Ishikawa (cell line): Measurements from ENCODE around the gene CARTPT.

Experiments used
- CEBPB ChIP-seq: IDR thresholded peaks from 2 replicates; pipeline ENCODE4 v1.6.1; 2012
- CREB1 ChIP-seq: IDR thresholded peaks from 2 replicates; pipeline ENCODE4 v1.6.1; 2012; ENCODE audit warnings: low read depth
- EGR1 ChIP-seq: IDR thresholded peaks from 2 replicates; pipeline ENCODE4 v1.6.1; 2012
- EP300 ChIP-seq: IDR thresholded peaks from 2 replicates; pipeline ENCODE4 v1.6.1; 2012; ENCODE audit warnings: borderline replicate concordance
- FOXM1 ChIP-seq: IDR thresholded peaks from 2 replicates; pipeline ENCODE4 v1.6.1; 2012; ENCODE audit warnings: low read depth, borderline replicate concordance
- MAX ChIP-seq: IDR thresholded peaks from 2 replicates; pipeline ENCODE4 v1.6.1; 2012
- NFIC ChIP-seq: IDR thresholded peaks from 2 replicates; pipeline ENCODE4 v1.6.1; 2012
- RAD21 ChIP-seq: IDR thresholded peaks from 2 replicates; pipeline ENCODE4 v1.6.1; 2012; ENCODE audit warnings: low read depth
- REST ChIP-seq: IDR thresholded peaks from 2 replicates; pipeline ENCODE4 v1.6.1; 2012; ENCODE audit warnings: low read depth, mild to moderate bottlenecking
- TAF1 ChIP-seq: IDR thresholded peaks from 2 replicates; pipeline ENCODE4 v1.6.1; 2012; ENCODE audit warnings: low read depth, mild to moderate bottlenecking
- TCF12 ChIP-seq: IDR thresholded peaks from 2 replicates; pipeline ENCODE4 v1.6.1; 2012; ENCODE audit warnings: low read depth
- TEAD4 ChIP-seq: IDR thresholded peaks from 2 replicates; pipeline ENCODE4 v1.6.1; 2012
- USF1 ChIP-seq: IDR thresholded peaks from 2 replicates; pipeline ENCODE4 v1.6.1; 2012
- YY1 ChIP-seq: IDR thresholded peaks from 2 replicates; pipeline ENCODE4 v1.6.1; 2012; ENCODE audit warnings: low read depth
- ZBTB7A ChIP-seq: IDR thresholded peaks from 2 replicates; pipeline ENCODE4 v1.6.1; 2012; ENCODE audit warnings: low read depth

Gene CARTPT

GRCh38 chr5:71727978-71728377 is 8.9 kb downstream of the CARTPT start:
- TF ChIP-seq TAF1: no peak
- TF ChIP-seq MAX: no peak
- TF ChIP-seq CREB1: no peak
- TF ChIP-seq NFIC: no peak
- no peak for TF ChIP-seq EGR1
- no peak for TF ChIP-seq YY1
- no peak for TF ChIP-seq FOXM1
- TF ChIP-seq RAD21: no peak
- no peak for TF ChIP-seq ZBTB7A
- TF ChIP-seq EP300: no peak
- TF ChIP-seq REST: no peak
- no peak for TF ChIP-seq USF1
- TF ChIP-seq CEBPB: no peak
- no peak for TF ChIP-seq TEAD4
- TF ChIP-seq TCF12: no peak

GRCh38 chr5:71731015-71731414 is 11.9 kb downstream of the CARTPT start:
- TF ChIP-seq NFIC: no peak
- no peak for TF ChIP-seq TEAD4
- no peak for TF ChIP-seq TCF12
- no peak for TF ChIP-seq REST
- TF ChIP-seq EGR1: no peak
- no peak for TF ChIP-seq CEBPB
- no peak for TF ChIP-seq FOXM1
- TF ChIP-seq USF1: no peak
- no peak for TF ChIP-seq MAX
- no peak for TF ChIP-seq RAD21

GRCh38 chr5:71732011-71732410 is 12.9 kb downstream of the CARTPT start:
- no peak for TF ChIP-seq ZBTB7A
- TF ChIP-seq EGR1: no peak

GRCh38 chr5:71734141-71734540 is 15.1 kb downstream of the CARTPT start:
- no peak for TF ChIP-seq YY1
- TF ChIP-seq FOXM1: no peak
- TF ChIP-seq EP300: no peak
- TF ChIP-seq ZBTB7A: no peak
- no peak for TF ChIP-seq NFIC
- no peak for TF ChIP-seq CEBPB
- TF ChIP-seq TEAD4: no peak
- TF ChIP-seq RAD21: no peak
- no peak for TF ChIP-seq MAX
- no peak for TF ChIP-seq TAF1
- no peak for TF ChIP-seq CREB1
- no peak for TF ChIP-seq USF1
- no peak for TF ChIP-seq TCF12
- no peak for TF ChIP-seq EGR1
- TF ChIP-seq REST: no peak
